Measurements from ENCODE around the gene SUCLG1.

Gene SUCLG1

GRCh38 chr2:84378960-84379359, 80.1 kb downstream of the SUCLG1 start:
- no peaks in the 10 kb centered on the region for H3K4me1 ChIP-seq (ENCODE audit: insufficient read depth, insufficient read length)
- no peak for TF ChIP-seq YY1 (IDR thresholded peaks at IDR 0.05; ENCODE audit: insufficient read depth, insufficient read length)
- TF ChIP-seq ZNF274 (IDR thresholded peaks at IDR 0.05; ENCODE audit: low read depth, low read length), result no peak
- TF ChIP-seq SUZ12 (IDR thresholded peaks at IDR 0.05; ENCODE audit: extremely low read depth, insufficient read depth, insufficient read length), result no peak
- no peak overlapping the region for H3K4me3 ChIP-seq (ENCODE audit: insufficient read length, low read depth)
- no peaks in the 10 kb centered on the region for H3K36me3 ChIP-seq (ENCODE audit: insufficient read depth, insufficient read length, low read length)
- DNase-seq (ENCODE audit: low read depth, low spot score), result no peak
- no peak overlapping the region for H3K9ac ChIP-seq (ENCODE audit: insufficient read length, low read depth)
- H3K9me3 ChIP-seq (ENCODE audit: insufficient read depth, low read length), result no peaks in the 10 kb centered on the region
- no peaks in the 10 kb centered on the region for H3K27me3 ChIP-seq (ENCODE audit: insufficient read depth, insufficient read length)

DNA sequence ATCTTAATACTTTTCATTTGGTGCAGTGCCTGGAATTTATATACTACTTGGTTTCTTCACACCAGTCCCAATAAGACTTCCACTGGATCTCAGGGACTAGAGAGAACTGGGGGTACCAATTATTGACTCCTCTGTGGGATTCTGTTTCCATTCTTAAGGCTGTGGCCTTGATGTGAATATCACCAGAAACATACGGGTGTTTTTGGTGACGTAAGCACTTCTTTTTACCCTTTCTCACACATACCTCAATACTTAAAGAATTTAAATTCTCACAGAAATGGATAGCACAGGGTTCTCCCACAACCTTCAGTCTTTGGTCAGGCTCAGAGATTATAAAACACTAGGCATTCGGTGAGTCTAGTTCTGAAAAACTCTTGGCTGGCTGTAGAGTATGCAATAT, 84.1 kb downstream of the SUCLG1 start:
- H3K4me1 ChIP-seq (ENCODE audit: insufficient read depth, insufficient read length), result no peaks in the 10 kb centered on the region
- H3K36me3 ChIP-seq (ENCODE audit: insufficient read depth, insufficient read length, low read length), result no peaks in the 10 kb centered on the region
- no peak overlapping the region for H3K4me3 ChIP-seq (ENCODE audit: insufficient read length, low read depth)
- no peaks in the 10 kb centered on the region for H3K27me3 ChIP-seq (ENCODE audit: insufficient read depth, insufficient read length)
- TF ChIP-seq YY1 (IDR thresholded peaks at IDR 0.05; ENCODE audit: insufficient read depth, insufficient read length) (no peak), SUZ12 (IDR thresholded peaks at IDR 0.05; ENCODE audit: extremely low read depth, insufficient read depth, insufficient read length) (no peak), ZNF274 (IDR thresholded peaks at IDR 0.05; ENCODE audit: low read depth, low read length) (no peak)
- DNase-seq (ENCODE audit: low read depth, low spot score), result no peak
- H3K9me3 ChIP-seq (ENCODE audit: insufficient read depth, low read length), result no peaks in the 10 kb centered on the region
- no peak overlapping the region for H3K9ac ChIP-seq (ENCODE audit: insufficient read length, low read depth)

GRCh38 chr2:84373866-84374265, 85.2 kb downstream of the SUCLG1 start:
- Histone ChIP-seq H3K9me3 (ENCODE audit: insufficient read depth, low read length) (no peaks in the 10 kb centered on the region), H3K27me3 (ENCODE audit: insufficient read depth, insufficient read length) (no peaks in the 10 kb centered on the region), H3K36me3 (ENCODE audit: insufficient read depth, insufficient read length, low read length) (no peaks in the 10 kb centered on the region), H3K4me3 (ENCODE audit: insufficient read length, low read depth) (no peak overlapping the region), H3K9ac (ENCODE audit: insufficient read length, low read depth) (no peak overlapping the region), H3K4me1 (ENCODE audit: insufficient read depth, insufficient read length) (no peaks in the 10 kb centered on the region)
- no peak for DNase-seq (ENCODE audit: low read depth, low spot score)
- TF ChIP-seq SUZ12 (IDR thresholded peaks at IDR 0.05; ENCODE audit: extremely low read depth, insufficient read depth, insufficient read length), result no peak

Measured in NT2/D1 (cell line).